HG02885 (cell line): ENCODE results near the gene FURIN.
"Not testable (repeated sequence)": the region's sequence is repeated elsewhere in the genome, so short reads cannot be mapped to it uniquely, and the experiment has no call there.

Experiments used
- ATAC-seq: cut with Tn5 transposase; IDR thresholded peaks from one replicate; pipeline ENCODE4 v1.9.1; 2021; ENCODE audit warnings: mild to moderate bottlenecking; ENCODE audit not compliant: unreplicated experiment, poor library complexity

FURIN gene

DNA sequence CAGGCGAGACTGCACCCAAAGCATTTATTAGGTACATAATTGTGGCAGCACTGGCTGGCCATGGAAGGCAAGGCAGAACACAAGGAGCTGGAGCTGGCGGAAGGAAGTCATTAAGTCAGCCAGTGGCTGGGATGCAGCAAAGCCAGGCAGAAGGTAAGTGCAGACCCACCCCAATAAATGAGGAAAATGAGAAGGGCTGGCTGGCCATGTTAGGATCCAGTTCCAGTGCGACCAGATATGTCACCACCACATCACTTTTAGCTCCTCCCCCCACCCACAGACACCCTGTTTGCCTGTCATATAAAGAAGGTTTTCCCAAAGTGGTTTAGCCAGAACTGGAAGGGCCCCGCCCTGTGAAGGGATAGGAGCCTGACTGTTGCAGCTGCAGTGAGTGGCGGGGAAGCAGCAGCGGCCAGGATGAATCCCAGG lies at the start of gene FURIN:
Gene FURIN, plus strand, starts transcription at position 328 of the 429 bp plus-strand sequence. CDS start 7,153 bp downstream, outside the sequence.
- no peak for ATAC-seq

DNA sequence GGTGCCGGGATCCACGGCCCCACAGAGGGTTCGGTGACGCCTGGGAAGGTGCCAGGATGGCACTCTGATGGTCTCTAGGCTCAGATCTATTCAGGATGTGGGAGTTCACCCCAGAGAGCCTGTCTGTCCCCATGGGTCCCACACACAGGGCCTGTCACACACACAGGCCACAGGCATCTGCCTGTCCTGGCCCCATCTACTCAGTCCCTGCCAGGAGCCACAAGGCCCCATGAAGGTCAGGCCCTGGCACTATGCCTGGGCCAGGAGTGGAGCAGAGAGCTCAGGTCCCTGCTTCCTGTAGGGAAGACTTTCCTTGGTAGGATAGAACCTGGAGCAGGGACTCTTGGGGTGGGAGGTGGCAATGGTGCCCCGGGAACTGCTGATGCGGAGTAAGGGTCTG lies 49.0 kb upstream of the FURIN start:
- no peak for ATAC-seq

DNA sequence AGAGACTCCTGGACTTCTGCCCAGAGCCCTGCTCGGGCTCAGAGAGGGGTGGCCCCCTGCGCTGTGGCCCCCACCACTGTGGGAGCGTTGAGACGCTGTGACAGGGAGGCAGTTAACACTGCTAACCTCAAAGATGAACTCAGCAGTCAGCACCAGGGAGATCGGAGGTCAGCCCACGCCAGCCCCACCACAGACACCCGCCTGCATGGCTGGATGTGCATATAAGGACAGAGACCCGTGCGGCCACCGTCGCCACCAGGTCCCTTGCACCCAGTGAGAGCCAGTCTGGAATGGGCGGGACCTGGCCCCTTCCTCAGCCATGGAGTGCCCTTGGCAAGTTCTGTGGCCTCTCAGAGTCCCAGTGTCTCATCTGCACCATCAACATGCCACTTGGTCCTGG lies 48.5 kb upstream of the FURIN start:
- ATAC-seq: no peak

DNA sequence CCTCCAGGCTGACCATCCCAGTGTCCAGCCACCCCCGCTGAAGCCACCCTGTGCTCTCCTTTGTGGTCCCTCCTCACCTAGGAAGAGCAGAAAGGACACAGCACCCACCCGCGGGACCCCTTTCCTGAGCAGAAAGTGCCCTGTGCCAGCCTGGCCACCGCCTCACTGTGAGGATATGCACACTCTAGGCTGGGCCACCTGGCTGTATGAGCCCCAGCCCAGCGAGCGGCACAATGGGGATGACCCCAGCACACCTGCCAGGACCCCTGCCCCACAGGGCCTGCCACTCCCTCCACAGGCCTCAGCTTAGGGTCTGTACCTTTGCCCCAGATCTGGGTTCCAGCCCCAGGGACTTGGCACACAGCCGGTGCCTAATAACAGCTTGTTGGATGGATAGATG lies 47.9 kb upstream of the FURIN start:
- no peak for ATAC-seq

DNA sequence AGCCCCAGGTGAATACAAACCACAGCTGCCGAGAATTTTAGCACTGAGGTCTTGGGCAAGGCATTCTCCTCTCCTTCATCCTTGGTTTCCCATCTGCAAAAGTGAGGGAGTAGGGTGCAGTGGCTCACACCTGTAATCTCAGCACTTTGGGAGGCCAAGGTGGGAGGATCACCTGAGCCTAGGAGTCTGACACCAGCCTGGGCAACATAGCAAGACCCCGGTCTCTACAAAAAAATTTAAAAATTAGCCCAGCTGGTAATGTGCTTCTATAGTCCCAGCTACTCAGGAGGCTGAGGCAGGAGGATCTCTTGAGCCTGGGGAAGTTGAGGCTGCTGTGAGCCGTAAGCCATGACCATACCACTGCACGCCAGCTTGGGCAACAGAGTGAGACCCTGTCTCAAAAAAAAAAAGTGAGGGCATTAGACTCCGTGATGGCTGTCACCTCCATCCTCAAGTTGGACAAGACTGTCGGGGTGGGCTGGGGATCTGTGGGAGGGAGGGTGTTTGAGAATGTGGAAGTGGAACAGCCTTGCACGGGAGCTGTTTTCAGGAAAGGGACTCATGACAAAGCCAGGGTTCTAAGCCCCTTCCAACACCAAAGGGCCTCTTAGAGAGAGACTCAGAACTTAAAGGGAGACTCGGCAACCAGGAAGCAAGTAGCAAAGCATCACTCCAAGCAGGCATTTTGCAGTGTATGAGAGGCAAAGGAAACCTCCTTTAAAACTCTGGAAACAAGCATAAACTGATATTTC lies 46.0 kb upstream of the FURIN start:
- no peak for ATAC-seq

DNA sequence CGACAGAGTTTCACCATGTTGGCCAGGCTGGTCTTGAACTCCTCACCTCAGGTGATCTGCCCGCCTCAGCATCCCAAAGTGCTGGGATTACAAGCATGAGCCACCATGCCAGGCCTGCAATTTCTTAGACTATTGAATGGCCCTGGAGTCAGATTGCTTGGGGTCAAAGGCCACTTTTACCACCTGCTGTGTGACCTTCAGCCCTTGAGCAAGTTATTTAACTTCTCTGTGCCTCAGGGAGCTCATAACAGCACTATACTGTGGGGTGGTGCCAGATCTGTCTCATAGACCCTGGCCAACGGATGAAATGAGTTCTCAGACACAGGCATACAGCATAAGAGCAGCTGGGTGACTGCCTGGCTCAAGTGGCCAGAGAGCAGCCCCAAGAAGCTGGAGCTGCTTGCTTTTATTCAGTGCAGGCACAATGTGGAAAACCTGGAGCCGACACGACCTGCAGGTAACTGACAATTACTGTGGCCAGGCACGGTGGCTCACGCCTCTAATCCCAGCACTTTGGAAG lies 44.9 kb upstream of the FURIN start:
- no peak for ATAC-seq

DNA sequence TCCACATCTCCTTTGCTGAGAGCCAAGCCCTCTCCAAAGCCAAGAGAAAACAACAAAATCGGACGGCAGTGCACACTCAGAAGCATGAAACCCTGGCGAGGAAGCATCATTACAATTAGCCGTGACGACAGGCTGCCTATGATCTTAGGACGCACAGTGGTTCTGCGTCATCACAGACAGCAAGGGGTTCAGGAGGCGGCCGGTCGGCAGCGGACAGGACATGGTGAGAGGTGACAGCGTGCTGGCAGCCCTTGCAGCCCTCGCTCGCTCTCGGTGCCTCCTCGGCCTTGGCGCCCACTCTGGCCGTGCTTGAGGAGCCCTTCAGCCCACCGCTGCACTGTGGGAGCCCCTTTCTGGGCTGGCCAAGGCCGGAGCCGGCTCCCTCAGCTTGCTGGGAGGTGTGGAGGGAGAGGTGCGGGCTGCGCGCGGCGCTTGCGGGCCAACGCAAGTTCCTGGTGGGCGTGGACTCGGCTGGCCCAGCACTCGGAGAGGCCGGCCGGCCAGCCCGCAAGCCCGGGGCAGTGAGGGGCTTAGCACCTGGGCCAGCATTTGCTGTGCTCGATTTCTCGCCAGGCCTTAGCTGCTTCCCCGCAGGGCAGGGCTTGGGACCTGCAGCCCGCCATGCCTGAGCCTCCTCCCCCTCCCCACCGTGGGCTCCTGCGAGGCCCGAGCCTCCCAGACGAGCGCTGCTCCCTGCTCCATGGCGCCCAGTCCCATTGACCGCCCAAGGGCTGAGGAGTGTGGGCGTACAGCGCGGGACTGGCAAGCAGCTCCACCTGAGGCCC lies 43.1 kb upstream of the FURIN start:
- ATAC-seq: not testable (repeated sequence)

DNA sequence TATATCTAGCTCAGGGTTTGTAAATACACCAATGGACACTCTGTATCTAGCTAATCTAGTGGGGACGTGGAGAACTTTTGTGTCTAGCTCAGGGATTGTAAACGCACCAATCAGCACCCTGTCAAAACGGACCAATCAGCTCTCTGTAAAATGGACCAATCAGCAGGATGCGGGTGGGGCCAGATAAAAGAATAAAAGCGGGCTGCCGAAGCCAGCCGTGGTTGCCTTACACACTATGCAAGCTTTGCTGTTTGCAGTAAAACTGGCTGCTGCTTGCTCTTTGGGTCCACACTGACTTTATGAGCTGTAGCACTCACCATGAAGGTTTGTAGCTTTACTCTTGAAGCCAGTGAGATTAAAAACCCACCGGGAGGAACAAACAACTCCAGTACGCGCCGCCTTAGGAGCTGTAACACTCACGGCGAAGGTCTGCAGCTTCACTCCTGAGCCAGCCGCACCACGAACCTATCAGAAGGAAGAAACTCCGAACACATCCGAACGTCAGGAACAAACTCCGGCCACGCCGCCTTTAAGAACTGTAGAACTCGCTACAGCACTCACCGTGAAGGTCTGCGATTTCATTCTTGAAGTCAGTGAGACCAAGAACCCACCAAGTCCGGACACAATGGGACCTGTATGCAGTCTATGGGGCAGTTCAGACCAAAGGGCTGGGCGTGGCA lies 42.0 kb upstream of the FURIN start:
- ATAC-seq: not testable (repeated sequence)

DNA sequence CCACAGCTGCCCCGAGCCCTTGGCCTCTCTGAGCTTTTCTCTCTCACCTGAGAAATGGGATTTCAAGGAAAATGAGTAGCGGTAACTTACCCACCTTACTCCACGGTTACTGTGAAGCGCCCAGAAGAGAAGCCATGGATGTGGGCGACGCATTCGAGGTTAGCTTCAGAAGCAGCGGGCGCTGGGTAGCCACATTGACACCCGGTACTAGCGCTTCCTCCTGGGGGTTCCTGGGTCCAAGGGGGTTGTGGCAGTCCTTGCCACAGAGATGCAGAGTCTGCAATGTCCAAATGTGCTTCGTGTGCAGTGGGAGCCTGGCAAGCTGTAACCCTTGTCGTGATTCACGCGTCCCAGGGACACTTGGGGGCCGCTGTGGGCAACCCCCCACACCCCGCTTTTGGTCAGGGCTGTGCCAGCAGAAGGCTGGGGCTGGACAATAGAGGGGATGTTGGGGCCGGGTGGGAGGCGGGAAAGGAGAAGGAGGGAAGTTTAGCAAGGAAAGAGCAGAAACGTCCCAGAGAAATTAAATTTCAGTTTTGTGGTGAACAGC lies 41.4 kb upstream of the FURIN start:
- no peak for ATAC-seq

DNA sequence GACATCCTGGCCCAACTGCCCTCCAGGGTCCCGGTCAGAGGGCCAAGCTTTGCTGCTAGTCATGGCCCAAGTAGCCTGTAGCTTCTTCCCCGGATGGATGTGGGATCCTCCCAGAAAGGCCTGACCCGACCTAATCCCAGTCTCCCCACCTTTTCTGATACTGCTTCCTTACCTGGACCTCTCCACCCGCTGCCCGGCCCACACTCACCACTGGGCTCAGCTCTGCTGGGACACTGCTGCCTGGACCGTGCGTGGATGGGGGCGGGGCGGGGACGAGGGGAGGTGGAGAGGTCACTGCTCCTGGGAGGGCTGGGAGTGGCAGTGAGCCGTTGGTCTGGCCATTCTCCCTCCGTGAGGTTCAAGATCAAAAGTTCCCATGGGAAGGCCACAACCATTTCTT lies 40.3 kb upstream of the FURIN start:
- ATAC-seq: no peak

DNA sequence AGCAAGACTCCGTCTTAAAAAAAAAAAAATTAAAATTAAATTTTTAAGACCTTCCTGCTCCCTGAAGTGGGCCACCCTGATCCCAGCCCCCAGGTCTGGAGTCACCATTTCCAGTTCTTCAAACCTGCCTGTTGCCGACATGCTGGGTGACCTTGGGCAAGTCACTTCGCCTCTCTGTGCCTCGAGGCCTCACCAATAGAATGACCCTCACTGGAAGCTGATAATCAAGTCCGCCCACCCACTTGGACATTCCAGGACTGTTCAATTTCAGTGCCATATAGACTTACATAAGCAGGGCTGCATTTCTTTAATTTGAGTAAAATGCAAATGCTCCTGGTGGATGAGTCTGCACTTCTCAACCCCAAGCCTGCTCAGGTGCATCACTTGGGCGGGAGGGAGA lies 39.3 kb upstream of the FURIN start:
- no peak for ATAC-seq

DNA sequence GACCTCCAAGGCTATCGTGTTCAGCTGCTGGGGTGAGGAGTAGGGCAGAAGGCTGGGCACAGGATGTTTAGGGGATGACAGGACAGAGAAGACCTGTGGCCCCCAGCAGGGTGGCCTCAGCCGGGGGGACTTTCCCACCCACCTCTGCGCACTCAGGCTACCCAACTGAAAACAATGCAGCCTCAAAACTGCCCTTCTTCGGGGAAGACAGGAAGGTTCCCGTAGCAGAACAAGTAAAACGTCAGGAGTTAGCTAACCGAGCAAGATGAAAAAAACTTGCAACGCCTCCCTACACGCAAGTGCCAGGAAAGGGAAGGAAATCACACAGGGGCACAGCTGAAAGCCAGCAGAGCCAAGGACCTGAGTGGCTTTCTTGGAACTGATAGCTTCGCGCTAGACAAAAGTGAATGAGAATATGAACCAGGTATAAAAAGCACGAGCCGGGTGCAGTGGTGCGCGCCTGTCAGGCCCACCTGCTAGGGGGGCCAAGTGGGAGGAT lies 38.4 kb upstream of the FURIN start:
- ATAC-seq: no peak

DNA sequence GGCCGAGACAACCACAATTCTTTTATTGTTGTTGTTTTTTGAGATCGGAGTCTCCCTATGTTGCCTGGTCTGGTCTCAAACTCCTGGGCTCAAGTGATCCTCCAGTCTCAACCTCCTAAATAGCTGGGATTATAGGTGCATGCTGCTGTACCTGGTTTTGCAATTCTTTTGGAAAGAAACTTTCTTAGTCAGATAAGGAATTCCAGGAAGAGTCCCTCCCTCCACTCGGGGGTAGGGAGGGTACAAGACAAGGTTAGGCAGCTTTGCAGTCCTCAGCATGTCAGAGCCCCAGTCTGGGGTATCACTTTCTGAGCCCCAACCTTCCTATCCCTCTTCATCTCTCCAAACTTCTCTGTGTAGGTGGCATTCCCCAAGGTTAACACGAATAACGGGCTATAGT lies 33.8 kb upstream of the FURIN start:
- ATAC-seq: no peak

DNA sequence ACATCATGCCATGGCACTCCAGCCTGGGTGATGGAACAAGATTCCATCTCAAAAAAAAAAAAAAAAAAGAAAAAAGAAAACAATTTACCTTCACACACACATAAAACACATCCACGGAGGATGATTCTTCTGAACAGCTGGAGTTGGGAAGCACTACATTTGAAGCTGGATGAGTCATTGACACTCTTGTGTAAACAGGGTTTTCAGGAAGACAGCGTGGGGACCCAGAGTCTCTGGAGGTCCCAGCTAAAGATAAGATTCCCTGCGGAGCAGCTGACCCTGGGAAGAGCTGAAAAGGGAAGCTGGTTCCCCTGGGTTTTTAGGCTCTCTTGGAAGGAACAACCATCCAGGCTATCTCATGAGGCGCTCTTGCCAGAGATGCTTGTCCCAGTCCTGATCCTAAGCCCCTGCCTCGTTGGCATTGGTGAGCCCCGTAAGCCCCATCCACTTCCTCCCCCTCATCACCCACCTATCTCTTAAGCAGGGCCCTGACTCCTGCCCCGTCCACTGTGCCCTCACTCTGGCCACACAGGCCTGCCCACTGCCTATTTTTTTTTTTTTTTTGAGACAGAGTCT lies 32.0 kb upstream of the FURIN start:
- ATAC-seq: no peak

DNA sequence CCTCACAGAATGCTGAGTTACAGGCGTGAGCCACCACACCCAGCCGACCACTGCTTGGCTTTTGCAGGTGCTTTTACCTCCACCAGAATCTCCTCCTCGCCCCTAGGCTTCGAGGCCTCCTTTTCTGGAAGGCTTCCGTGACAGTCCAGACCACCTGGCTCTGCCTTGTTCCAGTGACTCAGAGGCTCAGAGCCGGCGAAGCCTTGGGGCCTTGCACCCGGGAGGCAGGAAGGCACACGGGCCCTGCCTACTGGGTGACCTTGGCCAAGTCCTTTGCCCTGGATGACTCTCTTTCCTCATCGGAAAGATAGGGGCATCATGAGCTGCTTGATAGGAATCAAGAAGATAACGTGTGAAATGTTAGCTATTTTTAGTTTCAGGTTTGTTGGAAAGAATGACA lies 31.3 kb upstream of the FURIN start:
- no peak for ATAC-seq

DNA sequence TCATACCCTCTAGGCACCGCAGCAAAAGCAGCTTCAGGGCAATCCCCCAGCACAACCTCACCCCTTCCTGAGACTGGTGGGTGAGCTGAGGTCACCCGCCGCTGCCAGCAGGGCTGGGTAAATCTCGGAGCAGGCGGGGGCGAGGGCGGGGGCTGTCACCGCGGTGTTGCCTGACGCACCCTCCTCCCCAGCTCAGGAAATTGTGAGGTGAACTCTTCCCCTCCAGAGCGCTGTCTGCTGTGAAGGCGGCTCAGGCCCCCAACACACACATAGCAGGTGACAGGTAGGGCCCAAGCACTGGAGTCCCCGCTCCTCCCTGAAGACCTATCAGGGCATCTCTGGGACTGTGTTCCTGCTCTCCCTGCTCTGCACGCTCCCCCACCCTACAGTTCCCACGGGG lies 30.2 kb upstream of the FURIN start:
- ATAC-seq: no peak

DNA sequence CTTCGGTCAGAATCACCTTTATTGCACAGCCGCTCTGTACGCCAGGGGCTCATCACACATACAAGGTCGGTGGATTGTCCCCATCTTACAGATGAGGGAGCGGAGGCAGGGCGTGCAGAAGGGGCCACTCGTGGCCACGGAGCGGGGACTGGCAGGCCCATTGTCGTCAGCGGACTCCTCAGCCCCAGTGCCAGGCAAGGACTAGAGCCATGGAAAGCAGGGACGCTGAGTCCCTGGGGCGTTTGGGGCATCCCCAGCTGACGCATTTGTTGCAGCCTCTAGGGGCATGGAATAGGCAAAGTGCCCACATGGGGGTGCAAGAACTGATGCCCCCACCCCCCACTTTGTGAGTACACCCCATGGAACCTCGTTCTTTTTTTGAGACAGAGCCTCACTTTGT lies 29.8 kb upstream of the FURIN start:
- ATAC-seq: no peak

DNA sequence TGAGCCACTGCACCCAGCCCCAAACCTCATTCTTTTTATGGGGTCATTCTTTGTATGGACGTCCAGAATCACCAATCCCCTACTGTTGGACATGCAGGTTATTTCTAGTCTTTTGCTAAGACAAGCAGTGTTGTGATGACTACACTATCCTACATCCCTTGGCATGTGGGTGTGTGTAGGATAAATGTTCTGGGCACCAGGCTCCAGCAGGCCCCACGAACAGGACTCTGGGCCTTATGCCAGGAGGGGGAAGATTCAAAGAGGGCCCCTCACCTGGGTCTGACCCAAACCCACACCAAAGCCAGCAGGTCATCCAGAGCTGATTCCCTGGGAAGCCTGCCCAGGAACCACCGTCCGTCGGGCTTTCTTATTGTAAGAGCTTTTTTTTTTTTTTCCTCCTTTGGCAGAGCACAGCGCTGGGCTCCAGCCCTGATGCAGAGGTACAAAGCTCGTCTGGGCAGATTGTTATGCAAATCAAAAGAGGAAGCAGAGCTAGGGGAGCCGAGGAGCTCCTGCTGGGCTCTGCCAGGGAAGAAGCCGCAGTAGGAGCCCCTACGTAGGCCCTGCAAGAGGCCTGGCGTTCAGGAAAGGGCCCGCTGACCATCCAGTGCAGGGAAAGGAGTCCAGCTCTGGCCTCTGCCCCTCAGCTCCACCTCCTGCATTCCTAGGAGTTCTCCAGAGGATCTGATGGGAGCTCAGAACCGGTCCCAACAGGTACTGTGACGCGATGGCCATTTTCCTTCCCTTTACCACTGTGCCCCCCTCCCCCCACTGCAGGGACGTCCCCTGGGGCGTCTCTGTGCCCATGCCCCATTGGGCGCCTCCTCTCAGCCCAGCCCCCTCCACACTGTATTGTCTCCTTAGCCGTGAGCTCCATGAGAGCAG lies 29.0 kb upstream of the FURIN start:
- ATAC-seq: peak; percentile 82

DNA sequence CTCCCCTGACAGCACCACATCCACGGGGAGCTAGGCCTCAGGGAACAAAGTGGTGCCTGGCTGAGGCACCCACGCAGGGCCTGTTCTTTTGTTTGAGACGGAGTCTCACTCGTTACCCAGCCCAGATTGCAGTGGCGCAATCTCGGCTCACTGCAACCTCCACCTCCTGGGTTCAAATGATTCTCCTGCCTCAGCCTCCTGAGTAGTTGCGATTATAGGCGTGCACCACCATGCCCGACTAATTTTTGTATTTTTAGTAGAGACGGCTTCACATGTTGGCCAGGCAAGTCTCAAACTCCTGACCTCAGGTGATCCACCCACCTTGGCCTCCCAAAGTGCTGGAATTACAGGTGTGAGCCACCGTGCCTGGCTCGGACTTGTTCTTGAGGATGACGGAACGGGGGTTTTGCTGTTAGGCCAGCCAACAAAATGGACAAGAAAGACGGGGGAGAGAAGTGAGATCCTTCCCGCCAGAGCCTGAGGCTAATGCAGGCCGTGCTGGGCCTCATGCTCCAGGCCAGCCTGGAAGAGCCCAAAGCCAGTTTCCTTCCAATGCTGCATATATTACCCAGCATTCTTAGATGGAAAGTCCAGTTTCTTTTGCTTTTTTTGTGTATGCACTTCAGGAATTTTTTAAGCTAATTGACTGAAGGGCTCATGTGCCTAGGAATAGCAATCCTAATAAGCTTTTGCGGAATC lies 28.1 kb upstream of the FURIN start:
- no peak for ATAC-seq
